IPS-NIHi11 (cell line): Measurements from ENCODE around the gene ACSL6.

Experiments
- DNase-seq: peaks from one replicate; pipeline ENCODE4 v3.0.0; 2012; ENCODE audit warnings: mixed read lengths, low spot score

The ACSL6 gene

GRCh38 chr5:132011622-132012343, at the start of gene ACSL6:
ACSL6 (minus strand) TSS chr5:132011658; CDS start chr5:132011553, 105 bp downstream.
- peak; percentile 63 for DNase-seq

GRCh38 chr5:132060501-132061161, 49.2 kb upstream of the ACSL6 start, which contains the start of gene IL3:
IL3 (plus strand) TSS chr5:132060655; CDS start chr5:132060707, 52 bp downstream.
- DNase-seq: no peak

- DNase-seq: no peak
These were observed 48.4 kb upstream of the ACSL6 start for GRCh38 chr5:132059696-132060500.

GRCh38 chr5:132059043-132059695, 47.7 kb upstream of the ACSL6 start:
- no peak for DNase-seq

- DNase-seq: no peak
These were observed 47.2 kb upstream of the ACSL6 start for GRCh38 chr5:132058646-132059042.

- DNase-seq: peak; percentile 11
These were observed 46.2 kb upstream of the ACSL6 start for GRCh38 chr5:132057498-132058255.

GRCh38 chr5:132056610-132057497, 45.4 kb upstream of the ACSL6 start:
- peak; percentile 15 for DNase-seq

- peak; percentile 17 for DNase-seq
These were observed 44.6 kb upstream of the ACSL6 start for GRCh38 chr5:132055808-132056609.

- no peak for DNase-seq
These were observed 44.0 kb upstream of the ACSL6 start for GRCh38 chr5:132055441-132055807.

GRCh38 chr5:132054697-132055440, 43.4 kb upstream of the ACSL6 start:
- peak; percentile 8 for DNase-seq

GRCh38 chr5:132054031-132054696, 42.7 kb upstream of the ACSL6 start:
- peak; percentile 3 for DNase-seq

- DNase-seq: no peak
These were observed 42.0 kb upstream of the ACSL6 start for GRCh38 chr5:132053483-132053882.

- peak; percentile 5 for DNase-seq
These were observed 41.1 kb upstream of the ACSL6 start for GRCh38 chr5:132052520-132052919.

GRCh38 chr5:132050661-132051552, 39.4 kb upstream of the ACSL6 start:
- peak; percentile 3 for DNase-seq

GRCh38 chr5:132050136-132050535, 38.7 kb upstream of the ACSL6 start:
- no peak for DNase-seq

- peak; percentile 1 for DNase-seq
These were observed 38.1 kb upstream of the ACSL6 start for GRCh38 chr5:132049559-132049958.

- peak; percentile 2 for DNase-seq
These were observed 37.6 kb upstream of the ACSL6 start for GRCh38 chr5:132049093-132049492.
